Measurements from ENCODE around the gene RACK1. TPM values are rescaled to one million over a fixed set of nuclear protein-coding genes. Genes with fewer than 3 reads are reported as not detected.

The RACK1 gene
- total RNA-seq, 1 donor, result 3,386 TPM

DNA sequence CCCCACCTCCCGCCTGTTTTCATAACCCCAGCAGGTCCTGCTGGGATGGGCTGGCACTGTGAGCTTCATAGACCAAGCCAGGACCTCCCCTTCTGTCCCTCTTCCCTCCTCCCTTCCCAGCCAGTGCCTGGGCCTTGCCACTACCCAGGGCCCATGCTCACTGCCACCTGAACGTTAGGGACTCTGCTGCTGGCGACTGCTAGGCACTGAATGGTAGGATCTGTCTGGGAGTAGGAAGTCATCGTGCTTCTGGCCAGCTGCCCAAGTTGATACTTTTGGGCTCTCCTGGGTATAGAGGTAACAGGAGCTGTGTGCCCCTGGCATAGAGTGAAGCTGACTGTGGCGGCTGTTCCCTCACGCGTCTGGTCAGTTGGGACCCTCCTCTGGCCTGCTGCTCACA lies 12.3 kb downstream of the RACK1 start:
- no peak for TF ChIP-seq CTCF (IDR thresholded peaks at IDR 0.05; ENCODE audit: insufficient read depth, low read depth, low read length)
- DNase-seq (ENCODE audit: low read depth), result no peak
- H3K4me3 ChIP-seq (ENCODE audit: low read depth, low read length), result no peak overlapping the region

- TF ChIP-seq CTCF (IDR thresholded peaks at IDR 0.05; ENCODE audit: insufficient read depth, low read depth, low read length), result no peak
- no peak overlapping the region for H3K4me3 ChIP-seq (ENCODE audit: low read depth, low read length)
- no peak for DNase-seq (ENCODE audit: low read depth)
These were observed 13.2 kb downstream of the RACK1 start for GRCh38 chr5:181230551-181230950.

DNA sequence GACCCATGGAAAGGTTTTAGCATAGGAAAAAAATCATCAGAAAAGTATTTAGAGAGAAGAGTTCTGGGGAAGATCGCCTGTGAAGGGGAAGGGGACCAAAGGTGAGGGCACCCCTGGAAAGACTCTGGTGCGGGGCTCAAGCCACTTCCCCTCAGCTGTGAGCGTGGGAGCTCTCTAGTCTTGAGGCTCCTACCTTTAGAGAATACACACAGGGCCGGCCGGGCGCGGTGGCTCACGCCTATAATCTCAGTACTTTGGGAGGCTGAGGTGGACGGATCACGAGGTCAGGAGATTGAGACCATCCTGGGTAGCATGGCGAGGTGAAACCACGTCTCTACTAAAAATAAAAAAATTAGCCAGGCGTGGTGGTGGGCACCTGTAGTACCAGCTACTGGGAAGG lies 13.7 kb downstream of the RACK1 start:
- TF ChIP-seq CTCF (IDR thresholded peaks at IDR 0.05; ENCODE audit: insufficient read depth, low read depth, low read length), result no peak
- DNase-seq (ENCODE audit: low read depth), result no peak
- no peak overlapping the region for H3K4me3 ChIP-seq (ENCODE audit: low read depth, low read length)

DNA sequence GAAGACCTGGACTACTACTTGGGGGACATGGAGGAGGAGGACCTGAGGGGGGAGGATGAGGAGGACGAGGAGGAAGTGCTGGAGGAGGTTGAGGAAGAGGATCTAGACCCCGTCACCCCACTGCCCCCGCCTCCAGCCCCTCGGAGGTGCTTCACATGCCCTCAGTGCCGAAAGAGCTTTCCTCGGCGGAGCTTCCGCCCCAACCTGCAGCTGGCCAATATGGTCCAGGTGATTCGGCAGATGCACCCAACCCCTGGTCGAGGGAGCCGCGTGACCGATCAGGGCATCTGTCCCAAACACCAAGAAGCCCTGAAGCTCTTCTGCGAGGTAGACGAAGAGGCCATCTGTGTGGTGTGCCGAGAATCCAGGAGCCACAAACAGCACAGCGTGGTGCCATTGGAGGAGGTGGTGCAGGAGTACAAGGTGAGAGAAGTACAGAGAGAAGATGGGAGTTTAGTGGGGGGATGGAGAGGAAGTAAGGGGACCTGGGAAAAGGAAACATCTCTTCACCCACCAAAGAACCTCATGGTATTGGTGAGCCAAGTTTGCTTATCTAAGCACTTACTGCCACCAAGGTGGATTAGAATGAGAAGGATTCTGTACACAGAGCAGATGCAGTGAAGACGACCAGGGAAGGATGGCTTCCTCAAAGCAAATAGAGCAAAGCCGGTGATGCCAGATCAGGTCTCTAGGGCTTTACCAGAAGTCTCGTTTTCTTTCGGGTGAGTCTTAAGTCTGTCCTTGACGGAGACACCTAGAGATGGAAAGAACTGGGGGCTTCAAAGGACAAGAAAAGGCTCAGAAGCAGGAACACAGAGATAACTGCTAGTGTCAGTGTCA lies 19.1 kb downstream of the RACK1 start:
- TF ChIP-seq CTCF (IDR thresholded peaks at IDR 0.05; ENCODE audit: insufficient read depth, low read depth, low read length), result no peak
- H3K4me3 ChIP-seq (ENCODE audit: low read depth, low read length), result peak overlapping the region; percentile 80

GRCh38 chr5:181223729-181224389 lies 19.8 kb downstream of the RACK1 start:
- H3K4me3 ChIP-seq (ENCODE audit: low read depth, low read length), result peak overlapping the region; percentile 80
- DNase-seq (ENCODE audit: low read depth), result peak; percentile 57
- TF ChIP-seq CTCF (IDR thresholded peaks at IDR 0.05; ENCODE audit: insufficient read depth, low read depth, low read length), result no peak

More for the DNA sequence above, 19.1 kb downstream of the RACK1 start:
- no peak for DNase-seq (ENCODE audit: low read depth)

GRCh38 chr5:181223058-181223728 lies 20.5 kb downstream of the RACK1 start, which contains the start of gene TRIM41:
TRIM41 (plus strand) TSS chr5:181223281; CDS start chr5:181224000, 719 bp downstream.
- DNase-seq (ENCODE audit: low read depth), result peak; percentile 99
- peak within 1 kb of the TSS; percentile 80 for H3K4me3 ChIP-seq (ENCODE audit: low read depth, low read length)
- TF ChIP-seq CTCF (IDR thresholded peaks at IDR 0.05; ENCODE audit: insufficient read depth, low read depth, low read length), result peak; percentile 29

Measured in fibroblast of villous mesenchyme (primary cell).